Measurements from ENCODE around the gene ILF2.

The ILF2 gene

GRCh38 chr1:153626477-153626903, 44.3 kb downstream of the ILF2 start:
- no peak for DNase-seq

GRCh38 chr1:153624965-153625611, 45.7 kb downstream of the ILF2 start:
- no peak for DNase-seq

GRCh38 chr1:153623101-153623500, 47.7 kb downstream of the ILF2 start:
- DNase-seq = no peak

- no peak for DNase-seq
Measured at GRCh38 chr1:153619171-153619570, 51.6 kb downstream of the ILF2 start.

GRCh38 chr1:153617663-153618062, 53.1 kb downstream of the ILF2 start:
- DNase-seq = no peak

GRCh38 chr1:153616917-153617311, 53.9 kb downstream of the ILF2 start:
- DNase-seq = no peak

- DNase-seq = no peak
Measured at GRCh38 chr1:153616144-153616916, 54.5 kb downstream of the ILF2 start, which contains the start of gene S100A14. TSS of gene S100A14 (minus strand) at chr1:153616325. CDS start at chr1:153615858, 467 bp downstream.

GRCh38 chr1:153615406-153615805, 55.4 kb downstream of the ILF2 start:
- no peak for DNase-seq

GRCh38 chr1:153614906-153615305, 55.9 kb downstream of the ILF2 start:
- DNase-seq = no peak

GRCh38 chr1:153614189-153614900, 56.4 kb downstream of the ILF2 start:
- no peak for DNase-seq

- no peak for DNase-seq
Measured at GRCh38 chr1:153613406-153613805, 57.4 kb downstream of the ILF2 start.

- peak; percentile 91 for DNase-seq
Measured at GRCh38 chr1:153612755-153613331, 58.0 kb downstream of the ILF2 start, which contains the start of gene S100A16. TSS of gene S100A16 (minus strand) at chr1:153613137. CDS start at chr1:153608151, 4,986 bp downstream.

- peak; percentile 12 for DNase-seq
Measured at GRCh38 chr1:153612111-153612754, 58.6 kb downstream of the ILF2 start.
